ENCODE data around the gene ARMC2. TPM values are rescaled to one million over a fixed set of nuclear protein-coding genes. Genes with fewer than 3 reads are reported as not detected.

The ARMC2 gene
- total and polyA plus RNA-seq, 2 of the 4 experiments (the other 2 are of a cell fraction) = 0.72 to 3.9 TPM

DNA sequence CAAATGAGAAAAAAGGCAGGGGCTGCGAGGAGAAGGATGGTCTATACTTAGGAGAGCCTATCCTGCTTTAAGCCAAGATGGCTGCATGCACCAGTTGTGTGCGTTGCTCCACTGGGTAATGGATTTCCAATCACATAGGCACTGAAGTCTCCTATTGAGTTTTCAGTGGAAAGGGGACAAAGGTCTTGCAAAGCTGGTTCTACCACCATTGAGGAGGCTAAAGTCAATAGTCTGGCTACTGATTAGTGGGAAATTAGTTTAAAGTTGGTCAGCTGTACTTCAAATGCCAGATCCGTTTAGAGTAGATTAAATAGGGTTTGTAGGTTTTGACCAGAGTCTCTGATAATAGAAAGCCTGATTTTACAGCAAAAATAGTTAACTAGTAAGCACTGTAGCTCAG, 141.5 kb downstream of the ARMC2 start:
- ATAC-seq (ENCODE audit: low read depth) (no peak), DNase-seq (no peak)
- no peaks in the 10 kb centered on the region for H4K20me1 ChIP-seq (ENCODE audit: insufficient read depth, low read length)
- intact Hi-C loops (cut with micrococcal nuclease) = loop anchor here (5.0 kb wide), 1 partner anchor 82 kb away; no protein-coding TSS in a partner anchor
- no peak overlapping the region for H4K8ac ChIP-seq (ENCODE audit: low read depth in 2 of 2, low read length in 2 of 2)
- no peaks in the 10 kb centered on the region for H3K4me1 ChIP-seq (ENCODE audit: control insufficient read depth, insufficient read depth, low read length)
- ChIA-PET CTCF (no interaction called here), POLR2A (ENCODE audit: unreplicated experiment) (no interaction called here)
- dilution Hi-C loops (cut with HindIII; ENCODE audit: low sequenced_read_pairs, unreplicated experiment) = no loop called here
- H2AK9ac ChIP-seq (replicated peaks; ENCODE audit: low read depth, low read length, poor library complexity) = no peak overlapping the region
- H4K5ac ChIP-seq (ENCODE audit: low read depth, low read length) = no peak overlapping the region
- H4K91ac ChIP-seq (ENCODE audit: insufficient read depth, low read depth, low read length) = no peak overlapping the region
- H3K18ac ChIP-seq (ENCODE audit: low read depth, low read length) = no peak overlapping the region
- H2BK5ac ChIP-seq (ENCODE audit: low read depth, low read length, poor library complexity, severe bottlenecking) = no peak overlapping the region
- no peak overlapping the region for H3K23ac ChIP-seq (ENCODE audit: low read depth, low read length)
- no peak overlapping the region for H3K4me2 ChIP-seq (ENCODE audit: low read depth, low read length)
- no peak overlapping the region for H3K4ac ChIP-seq (ENCODE audit: low read depth, low read length)
- H3K27me3 ChIP-seq (ENCODE audit: control insufficient read depth, insufficient read depth, low read length) = no peaks in the 10 kb centered on the region
- no peak overlapping the region for H2BK15ac ChIP-seq (ENCODE audit: low read depth, low read length)
- in situ Hi-C loops (cut with MboI; ENCODE audit: low sequenced_read_pairs) = no loop called here
- 100% methylated on average over 1 of the region's 3 CpGs; no CpG with 5 or more reads in 1 of the 2 experiments for WGBS, 2 experiments (ENCODE audit: extremely low coverage in 2 of 2, insufficient read length in 1 of 2)
- TF ChIP-seq CEBPB (IDR thresholded peaks at IDR 0.05; ENCODE audit: low read depth, low read length) = no peak
- no peak for TF ChIP-seq MXI1 (IDR thresholded peaks at IDR 0.05; ENCODE audit: borderline replicate concordance, low read depth, low read length)
- no peak for TF ChIP-seq POLR2A (IDR thresholded peaks at IDR 0.05; ENCODE audit: low read depth, low read length)
- no peak for TF ChIP-seq NFE2L2 (IDR thresholded peaks at IDR 0.05; ENCODE audit: low read depth, low read length)
- no peak for TF ChIP-seq BHLHE40 (IDR thresholded peaks at IDR 0.05; ENCODE audit: low read depth, low read length)
- TF ChIP-seq MAFK (IDR thresholded peaks at IDR 0.05; ENCODE audit: low read depth, low read length) = no peak
- TF ChIP-seq RFX5 (IDR thresholded peaks at IDR 0.05; ENCODE audit: low read depth, low read length) = no peak
- H3K27ac ChIP-seq (ENCODE audit: insufficient read depth, low read length) = no peak overlapping the region
- no peak overlapping the region for H2BK20ac ChIP-seq (ENCODE audit: low read depth, low read length)
- H2BK120ac ChIP-seq (ENCODE audit: low read depth, low read length) = no peak overlapping the region
- H3K9me1 ChIP-seq (ENCODE audit: insufficient read depth, low read length) = no peaks in the 10 kb centered on the region
- no peaks in the 10 kb centered on the region for H3K79me1 ChIP-seq (ENCODE audit: low read depth in 1 of 2, low read length in 2 of 2)
- peaks cover 22% of the 10 kb centered on the region for H3K36me3 ChIP-seq (ENCODE audit: control insufficient read depth, insufficient read depth, low read length)
- no TSS peak for BruUV-seq (replicated peaks)
- no peak overlapping the region for H3K9ac ChIP-seq (ENCODE audit: low read depth, low read length)
- no peaks in the 10 kb centered on the region for H3K9me3 ChIP-seq (ENCODE audit: control insufficient read depth, insufficient read depth, low read length)
- no peak overlapping the region for H3K56ac ChIP-seq (ENCODE audit: extremely low read depth, insufficient read depth, low read length)
- no peak overlapping the region for H2AFZ ChIP-seq (replicated peaks; ENCODE audit: low read length, poor library complexity)
- no peak overlapping the region for H3K4me3 ChIP-seq (ENCODE audit: insufficient read depth, low read depth, low read length)
- H2AK5ac ChIP-seq (ENCODE audit: low read depth, low read length) = no peak overlapping the region
- no peak overlapping the region for H3K14ac ChIP-seq (replicated peaks; ENCODE audit: low read depth, low read length)
